GM12878 (cell line): ENCODE results near the gene PSMD14. TPM values are rescaled to one million over a fixed set of nuclear protein-coding genes. Genes with fewer than 3 reads are reported as not detected.
"Not testable (repeated sequence)": the region's sequence is repeated elsewhere in the genome, so short reads cannot be mapped to it uniquely, and the experiment has no call there.

Source experiments
- ATAC-seq: fragments of 200-7000 bp; cut with Tn5 transposase; 3 replicates; pipeline ENCODE4 v1.9.1; 2020; ENCODE audit warnings: mild to moderate bottlenecking, moderate library complexity
- BruUV-seq: library from RNA; stranded (reverse); fragments of 400-500 nt; replicated peaks from 2 replicates; lab custom pipeline; 2021; lab: Mats Ljungman, UMichigan
- CTCF ChIA-PET: fragments of 300-600 bp; sonication (Branson Sonifier 250); formaldehyde crosslinking; extraction: SDS; loops from one replicate; lab custom pipeline; 2021; ENCODE audit warnings: inconsistent platforms; lab: Yijun Ruan, JAX
- POLR2A ChIA-PET: fragments of 350-600 bp; formaldehyde crosslinking; extraction: SDS; loops from one replicate; lab custom pipeline; 2021; ENCODE audit warnings: inconsistent platforms; lab: Charles Lee
- RAD21 ChIA-PET: fragments of 300-600 bp; sonication (Branson Sonifier 250); formaldehyde crosslinking; loops from one replicate; lab custom pipeline; 2023; ENCODE audit warnings: antibody characterized with exemption; ENCODE audit not compliant: unreplicated experiment; lab: Charles Lee
- SMC1A ChIA-PET: fragments of 300-600 bp; sonication (Branson Sonifier 250); formaldehyde crosslinking; loops from one replicate; lab custom pipeline; 2023; ENCODE audit not compliant: unreplicated experiment, uncharacterized antibody; lab: Charles Lee
- DNase-seq: peaks from one replicate; pipeline ENCODE4 v3.0.0-alpha.2; 2011; ENCODE audit warnings: low read depth, low spot score
- FAIRE-seq: peaks from 3 replicates; lab custom pipeline; 2011; peaks lifted over from hg19 to GRCh38; lab: Jason Lieb, UNC
- H2AFZ ChIP-seq: 2 replicates; pipeline ENCODE4 v1.6.0; 2011; ENCODE audit warnings: low read depth, low read length, control low read depth; ENCODE audit not compliant: control insufficient read depth
- H3K27ac ChIP-seq: 2 replicates; pipeline ENCODE4 v1.5.1; 2011; ENCODE audit warnings: control low read depth; ENCODE audit not compliant: control insufficient read depth, insufficient read depth
- H3K27me3 ChIP-seq, 2 experiments: replicated peaks in 1 of 2; 2 replicates each; pipeline versions ENCODE4 v1.6.0 to v1.6.1; 2011; ENCODE audit warnings: low read length in 1 of 2; ENCODE audit not compliant: control insufficient read depth in 2 of 2, insufficient read depth in 2 of 2
- H3K36me3 ChIP-seq, 2 experiments: 2 replicates each; pipeline ENCODE4 v1.5.1; 2011; ENCODE audit warnings: low read length in 1 of 2; ENCODE audit not compliant: control insufficient read depth in 2 of 2, insufficient read depth in 2 of 2
- H3K4me1 ChIP-seq: 2 replicates; pipeline ENCODE4 v1.6.1; 2011; ENCODE audit warnings: mild to moderate bottlenecking, low read length, moderate library complexity, mixed read lengths; ENCODE audit not compliant: control insufficient read depth, insufficient read depth
- H3K4me2 ChIP-seq: 2 replicates; pipeline ENCODE4 v1.6.0; 2011; ENCODE audit warnings: control low read depth; ENCODE audit not compliant: control insufficient read depth, insufficient read depth
- H3K4me3 ChIP-seq: fragments of 200-600 bp; sonication (generic); 2 replicates; pipeline ENCODE4 v1.5.1; 2016
- H3K79me2 ChIP-seq: 2 replicates; pipeline ENCODE4 v1.6.0; 2011; ENCODE audit warnings: low read length; ENCODE audit not compliant: control insufficient read depth, insufficient read depth
- H3K9ac ChIP-seq: 2 replicates; pipeline ENCODE4 v1.8.0; 2011; ENCODE audit warnings: low read length, control low read depth, mixed read lengths; ENCODE audit not compliant: control insufficient read depth, insufficient read depth
- H3K9me3 ChIP-seq: replicated peaks from 3 replicates; pipeline ENCODE4 v1.5.1; 2011; ENCODE audit warnings: mild to moderate bottlenecking, low read length; ENCODE audit not compliant: control insufficient read depth, insufficient read depth
- H4K20me1 ChIP-seq: 2 replicates; pipeline ENCODE4 v1.6.0; 2011; ENCODE audit not compliant: control insufficient read depth, insufficient read depth
- NFYB ChIP-seq: IDR thresholded peaks from 2 replicates; pipeline ENCODE4 v1.6.1; 2011; ENCODE audit warnings: low read depth, mild to moderate bottlenecking, low read length, improper control_type of control experiment, moderate library complexity; ENCODE audit not compliant: insufficient read depth
- PML ChIP-seq: IDR thresholded peaks from 2 replicates; pipeline ENCODE4 v1.6.1; 2012; ENCODE audit warnings: low read length, inconsistent platforms
- POLR2AphosphoS5 ChIP-seq: IDR thresholded peaks from 2 replicates; pipeline ENCODE4 v1.6.1; 2011; ENCODE audit warnings: mild to moderate bottlenecking, low read length, inconsistent platforms
- USF1 ChIP-seq: IDR thresholded peaks from 2 replicates; pipeline ENCODE4 v1.6.1; 2011; ENCODE audit warnings: borderline replicate concordance, low read depth, mild to moderate bottlenecking, moderate library complexity, mixed read lengths, low read length; ENCODE audit not compliant: insufficient read depth; ENCODE audit errors: extremely low read length
- WRNIP1 ChIP-seq: IDR thresholded peaks from 2 replicates; pipeline ENCODE4 v1.6.1; 2011; ENCODE audit warnings: low read depth, low read length, improper control_type of control experiment, borderline replicate concordance
- ZNF24 ChIP-seq: fragments of 450-650 bp; IDR thresholded peaks from 2 replicates; pipeline ENCODE4 v1.6.1; 2017; ENCODE audit warnings: antibody characterized with exemption, mild to moderate bottlenecking
- WGBS: methylation state at CpG from one replicate; pipeline ENCODE4 v1.1.6; 2016; ENCODE audit warnings: low lambda C conversion rate; ENCODE audit not compliant: insufficient replicate concordance, insufficient coverage; ENCODE audit errors: missing lambda C conversion rate; 5-methylcytosine and 5-hydroxymethylcytosine counted together
- in situ Hi-C: fragments of 300-500 bp; cut with MboI; formaldehyde crosslinking; loops from 9 replicates; pipeline ENCODE4 v1.14.3; 2018; ENCODE audit warnings: mixed read lengths
- intact Hi-C: fragments of 100-400 bp; cut with micrococcal nuclease; formaldehyde crosslinking; loops from one replicate; pipeline ENCODE4 v1.14.2; 2022; ENCODE audit not compliant: unreplicated experiment
- polyA plus RNA-seq, 11 experiments: library from polyadenylated mRNA; depleted of rRNA in 4 of 11; unstranded in 6 of 11; stranded (reverse) in 5 of 11; fragments of >200 nt; fragmentation: Nextera tagmentation in 4 of 11; fragmentation: Illumina TruSeq in 1 of 11; extraction: Ambion mirVana in 4 of 11; extraction: Trizol in 1 of 11; gene quantifications; 1 replicate in 1 of 11; 2 replicates in 10 of 11; pipeline versions ENCODE4 v1.2.1 to v1.2.3, GENCODE V29; 2011 to 2016; ENCODE audit warnings: inconsistent platforms in 2 of 11, missing spikeins in 2 of 11, low read depth in 1 of 11
- total RNA-seq, 4 experiments: library from RNA; depleted of rRNA in 3 of 4; stranded (reverse); fragments of >200 nt in 3 of 4; fragmentation: Illumina TruSeq in 1 of 4; extraction: Trizol in 1 of 4; gene quantifications; 2 replicates each; pipeline versions ENCODE4 v1.2.1 to v1.2.3, GENCODE V29; 2013 to 2021

Gene PSMD14
- total and polyA plus RNA-seq, 10 of the 15 experiments (the other 5 are each of a cell fraction or from before 2014, with no cell fraction given), result 70.5 to 253 (median 127) TPM

DNA sequence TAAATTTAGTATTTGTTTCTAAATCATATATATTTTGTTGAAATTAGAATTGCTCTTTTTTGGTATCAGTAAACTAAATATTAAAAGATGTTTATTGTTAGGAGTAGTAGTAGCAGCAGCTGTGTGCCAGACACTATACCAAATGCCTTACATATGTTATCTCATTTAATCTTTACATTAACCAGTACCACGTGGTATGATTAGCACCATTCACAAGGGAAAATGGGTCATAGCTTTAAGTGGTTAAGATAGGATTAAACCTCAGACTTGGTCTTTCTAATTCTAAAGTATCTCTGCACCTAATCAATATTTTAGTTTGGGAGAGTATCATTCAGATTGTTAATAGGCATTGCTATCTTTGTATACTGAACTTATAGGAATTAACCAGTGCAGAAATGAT lies 29.0 kb downstream of the PSMD14 start:
- Histone ChIP-seq H2AFZ (no peak overlapping the region), H3K4me1 (no peaks in the 10 kb centered on the region), H3K9ac (no peak overlapping the region), H3K36me3 (peaks cover 1 to 11% of the 10 kb centered on the region in 2 experiments; a peak in 3 of 4 replicates), H3K27me3 (no peaks in the 10 kb centered on the region), H3K79me2 (peaks cover 8% of the 10 kb centered on the region), H3K4me2 (no peak overlapping the region), H3K27ac (no peak overlapping the region), H3K9me3 (no peaks in the 10 kb centered on the region; the same call in none of the 3 replicates), H3K4me3 (no peak overlapping the region), H4K20me1 (no peaks in the 10 kb centered on the region)
- intact Hi-C loops (no loop called here), in situ Hi-C loops (no loop called here)
- ChIA-PET CTCF (no interaction called here), SMC1A (no interaction called here), RAD21 (no interaction called here), POLR2A (no interaction called here)
- no peak for DNase-seq
- TF ChIP-seq ZNF24 (no peak), NFYB (no peak), USF1 (no peak), WRNIP1 (no peak), PML (no peak), POLR2AphosphoS5 (no peak)
- 100% methylated on average over 1 of the region's 1 CpG for WGBS
- no peak for ATAC-seq
- no TSS peak for BruUV-seq
- FAIRE-seq, result no peak

GRCh38 chr2:161339532-161339931 lies 31.3 kb downstream of the PSMD14 start:
- H2AFZ ChIP-seq, ATAC-seq, FAIRE-seq, CTCF ChIA-PET, SMC1A ChIA-PET, H3K4me3 ChIP-seq, H3K9ac ChIP-seq, H3K9me3 ChIP-seq, H3K4me1 ChIP-seq, H3K27me3 ChIP-seq, POLR2A ChIA-PET, BruUV-seq, H4K20me1 ChIP-seq, RAD21 ChIA-PET, H3K27ac ChIP-seq, H3K4me2 ChIP-seq, in situ Hi-C loops, intact Hi-C loops, H3K79me2 ChIP-seq, DNase-seq: not testable (repeated sequence)
- WGBS, result 66% methylated on average over 3 of the region's 3 CpGs
- H3K36me3 ChIP-seq, result peaks cover 0 to 12% of the 10 kb centered on the region in 2 experiments; a peak in 1 of 4 replicates

DNA sequence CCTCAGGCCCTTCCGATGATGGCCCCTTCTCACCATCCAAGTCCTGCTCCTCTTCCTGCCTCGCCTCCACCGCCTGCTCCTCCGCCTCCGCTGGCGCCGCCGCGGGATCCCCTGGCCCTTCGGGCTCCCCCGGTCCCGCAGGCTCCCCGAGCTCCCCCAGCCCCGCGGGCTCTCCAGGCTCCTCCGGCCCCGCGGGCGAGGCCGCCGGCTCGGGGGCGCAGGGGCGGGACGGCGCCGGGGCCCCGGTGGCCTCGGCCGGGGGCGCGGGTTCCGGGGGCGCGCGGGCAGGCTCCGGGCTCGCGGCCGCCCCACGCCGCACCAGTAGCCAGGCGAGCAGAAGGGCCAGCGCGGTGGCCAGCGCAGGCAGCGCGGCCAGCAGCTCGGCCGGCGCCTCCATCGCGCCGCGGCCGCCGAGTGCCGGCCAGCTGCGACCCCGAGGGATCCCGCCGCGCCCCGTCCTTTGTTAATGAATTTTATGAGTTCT lies 32.7 kb downstream of the PSMD14 start:
- 98% methylated on average over 23 of the region's 64 CpGs for WGBS
- H3K4me2 ChIP-seq, POLR2A ChIA-PET, SMC1A ChIA-PET, in situ Hi-C loops, ATAC-seq, CTCF ChIA-PET, H2AFZ ChIP-seq, H3K27me3 ChIP-seq, FAIRE-seq, DNase-seq, H3K9me3 ChIP-seq, RAD21 ChIA-PET, H3K9ac ChIP-seq, H3K27ac ChIP-seq, H3K4me1 ChIP-seq, H4K20me1 ChIP-seq, H3K4me3 ChIP-seq, BruUV-seq, intact Hi-C loops: not testable (repeated sequence)
- peaks cover 0 to 12% of the 10 kb centered on the region in 2 experiments; a peak in 1 of 4 replicates for H3K36me3 ChIP-seq
- H3K79me2 ChIP-seq, result peaks cover 11% of the 10 kb centered on the region
